Effector memory CD4-positive, alpha-beta T cell (primary cell): ENCODE results near the gene SCYGR3.

ENCODE experiments used
- DNase-seq, 3 donors: peaks; one replicate each; pipeline ENCODE4 v3.0.0-alpha.2; 2020
- H3K27ac ChIP-seq: 2 replicates; pipeline ENCODE4 v1.7.0; 2013; ENCODE audit warnings: mild to moderate bottlenecking, low read length, moderate library complexity; ENCODE audit not compliant: insufficient read depth, poor library complexity, severe bottlenecking
- H3K27me3 ChIP-seq: replicated peaks from 2 replicates; pipeline ENCODE4 v1.7.0; 2013; ENCODE audit warnings: mild to moderate bottlenecking, low read length; ENCODE audit not compliant: insufficient read depth, control insufficient read depth, poor library complexity, severe bottlenecking
- H3K36me3 ChIP-seq: 2 replicates; pipeline ENCODE4 v1.7.0; 2013; ENCODE audit warnings: mild to moderate bottlenecking, low read length, moderate library complexity; ENCODE audit not compliant: control insufficient read depth, insufficient read depth
- H3K4me1 ChIP-seq: 2 replicates; pipeline ENCODE4 v1.7.0; 2013; ENCODE audit warnings: low read length, mild to moderate bottlenecking; ENCODE audit not compliant: control insufficient read depth, insufficient read depth, poor library complexity, severe bottlenecking
- H3K4me3 ChIP-seq: 2 replicates; pipeline ENCODE4 v1.7.0; 2013; ENCODE audit warnings: low read length, low read depth, mild to moderate bottlenecking; ENCODE audit not compliant: insufficient read depth, poor library complexity, severe bottlenecking
- H3K9me3 ChIP-seq: 2 replicates; pipeline ENCODE4 v1.7.0; 2013; ENCODE audit warnings: mild to moderate bottlenecking, low read length, moderate library complexity; ENCODE audit not compliant: control insufficient read depth

The SCYGR3 gene

DNA sequence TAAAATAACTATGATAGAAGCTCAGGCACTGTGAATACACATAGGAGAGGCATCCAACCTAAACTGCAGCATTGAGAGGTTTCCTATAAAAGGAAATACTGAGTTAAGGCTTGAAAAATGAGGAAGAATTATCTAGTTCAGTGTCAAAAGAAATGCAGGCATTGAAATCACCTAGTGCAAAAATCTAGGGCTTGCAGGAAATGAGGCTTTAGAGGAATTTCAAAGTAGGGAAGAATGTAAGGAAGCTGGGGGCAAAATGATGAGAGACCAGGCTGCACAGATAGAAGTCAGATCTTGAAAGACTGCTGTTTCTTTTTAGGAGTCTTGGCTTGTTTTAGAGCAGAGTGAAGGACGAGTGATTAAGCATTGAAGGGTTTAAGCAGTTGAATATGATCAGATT is 44.0 kb downstream of the SCYGR3 start:
- Histone ChIP-seq H3K4me1 (no peaks in the 10 kb centered on the region), H3K27ac (no peak overlapping the region), H3K9me3 (no peaks in the 10 kb centered on the region), H3K4me3 (no peak overlapping the region), H3K36me3 (no peaks in the 10 kb centered on the region), H3K27me3 (no peaks in the 10 kb centered on the region)
- DNase-seq: no peak

- H3K4me1 ChIP-seq: no peaks in the 10 kb centered on the region
- no peak overlapping the region for H3K4me3 ChIP-seq
- no peaks in the 10 kb centered on the region for H3K27me3 ChIP-seq
- no peaks in the 10 kb centered on the region for H3K36me3 ChIP-seq
- no peak for DNase-seq
- H3K27ac ChIP-seq: no peak overlapping the region
- no peaks in the 10 kb centered on the region for H3K9me3 ChIP-seq
Observed at GRCh38 chr2:227568852-227569169, 45.8 kb downstream of the SCYGR3 start.

DNA sequence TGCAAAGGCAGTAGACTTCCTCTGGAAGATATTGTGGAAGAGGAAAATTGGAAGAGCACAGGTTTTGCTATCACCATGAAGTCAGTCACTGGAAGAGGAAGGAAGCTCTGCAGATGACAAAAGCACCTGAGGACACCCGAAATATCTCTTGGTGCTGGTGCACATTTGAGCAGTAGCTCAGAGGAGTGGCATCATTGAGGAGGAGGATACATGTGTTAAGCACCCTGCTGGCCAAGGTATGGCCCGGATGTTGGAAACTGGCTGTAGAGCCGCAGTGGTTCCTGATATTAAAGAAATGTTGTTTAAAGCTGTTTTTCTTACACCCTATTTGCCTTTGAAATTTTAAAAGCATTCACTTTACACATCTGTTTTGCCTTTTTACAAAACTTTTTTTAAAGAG is 48.6 kb downstream of the SCYGR3 start:
- Histone ChIP-seq H3K4me3 (no peak overlapping the region), H3K36me3 (no peaks in the 10 kb centered on the region), H3K27ac (no peak overlapping the region), H3K4me1 (no peaks in the 10 kb centered on the region), H3K27me3 (no peaks in the 10 kb centered on the region), H3K9me3 (no peaks in the 10 kb centered on the region)
- DNase-seq: no peak

DNA sequence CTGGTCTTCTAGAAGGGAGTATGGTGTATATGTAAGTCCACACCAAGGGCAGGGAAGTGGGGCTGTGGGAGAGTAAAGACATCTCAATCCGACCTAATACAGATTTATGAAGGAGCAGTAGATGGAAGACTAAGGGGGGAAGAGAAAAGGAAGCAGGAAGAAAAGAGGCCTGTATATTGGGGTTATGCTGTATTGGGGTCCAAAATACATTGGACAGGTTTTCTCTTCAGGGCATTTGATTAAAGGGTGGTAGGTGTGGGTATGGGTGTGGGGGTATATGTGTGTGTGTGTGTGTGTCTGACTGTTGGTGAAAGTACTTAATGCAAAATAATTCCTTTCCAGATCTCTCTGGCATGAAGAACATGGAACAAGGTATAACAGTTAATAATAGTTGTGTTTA is 49.6 kb downstream of the SCYGR3 start:
- H3K9me3 ChIP-seq: no peaks in the 10 kb centered on the region
- no peak for DNase-seq
- no peak overlapping the region for H3K27ac ChIP-seq
- no peaks in the 10 kb centered on the region for H3K36me3 ChIP-seq
- H3K4me1 ChIP-seq: no peaks in the 10 kb centered on the region
- H3K27me3 ChIP-seq: no peaks in the 10 kb centered on the region
- no peak overlapping the region for H3K4me3 ChIP-seq
